HG03196 (cell line): ENCODE measurements around the gene GPI.

Experiments used
- ATAC-seq: cut with Tn5 transposase; IDR thresholded peaks from one replicate; pipeline ENCODE4 v1.9.1; 2021; ENCODE audit not compliant: unreplicated experiment

Gene GPI

GRCh38 chr19:34337739-34338138, 27.3 kb upstream of the GPI start:
- ATAC-seq = no peak

- no peak for ATAC-seq
Observed at GRCh38 chr19:34341935-34342680, 22.9 kb upstream of the GPI start.

- ATAC-seq = no peak
Observed at GRCh38 chr19:34343751-34344150, 21.2 kb upstream of the GPI start.

GRCh38 chr19:34345947-34346351, 19.0 kb upstream of the GPI start:
- ATAC-seq = no peak

GRCh38 chr19:34347561-34348165, 17.3 kb upstream of the GPI start:
- ATAC-seq = no peak

GRCh38 chr19:34348899-34349487, 16.0 kb upstream of the GPI start:
- ATAC-seq = no peak

GRCh38 chr19:34350161-34350561, 14.8 kb upstream of the GPI start:
- ATAC-seq = no peak

- peak; percentile 61 for ATAC-seq
Observed at GRCh38 chr19:34351382-34351826, 13.6 kb upstream of the GPI start.

- ATAC-seq = no peak
Observed at GRCh38 chr19:34353546-34353945, 11.4 kb upstream of the GPI start.

GRCh38 chr19:34355201-34355600, 9.8 kb upstream of the GPI start:
- ATAC-seq = no peak

- no peak for ATAC-seq
Observed at GRCh38 chr19:34356875-34357274, 8.1 kb upstream of the GPI start.

- ATAC-seq = no peak
Observed at GRCh38 chr19:34357431-34357830, 7.6 kb upstream of the GPI start.

- ATAC-seq = peak; percentile 84
Observed at GRCh38 chr19:34359140-34359953, 5.6 kb upstream of the GPI start.

- ATAC-seq = no peak
Observed at GRCh38 chr19:34359954-34360315, 5.1 kb upstream of the GPI start.

- no peak for ATAC-seq
Observed at GRCh38 chr19:34360354-34360909, 4.6 kb upstream of the GPI start.

- ATAC-seq = no peak
Observed at GRCh38 chr19:34362679-34363069, 2.3 kb upstream of the GPI start.

GRCh38 chr19:34363094-34363493, 1.9 kb upstream of the GPI start:
- no peak for ATAC-seq

GRCh38 chr19:34363930-34364329, 1.1 kb upstream of the GPI start:
- ATAC-seq = no peak

GRCh38 chr19:34364462-34364829, 550 bp upstream of the GPI start:
- ATAC-seq = no peak

- ATAC-seq = no peak
Observed at GRCh38 chr19:34365463-34366401, 736 bp downstream of the GPI start.
